IPS-15b (cell line): ENCODE measurements around the gene CHMP2A.
"Not testable (repeated sequence)": the region's sequence is repeated elsewhere in the genome, so short reads cannot be mapped to it uniquely, and the experiment has no call there.

Experiments used
- H3K27me3 ChIP-seq: one replicate; pipeline ENCODE4 v1.6.1; 2013; ENCODE audit warnings: low read length; ENCODE audit not compliant: control insufficient read depth, insufficient read depth
- H3K36me3 ChIP-seq: one replicate; pipeline ENCODE4 v1.6.1; 2013; ENCODE audit warnings: low read length; ENCODE audit not compliant: control insufficient read depth, insufficient read depth
- H3K4me1 ChIP-seq: one replicate; pipeline ENCODE4 v1.6.1; 2013; ENCODE audit warnings: mild to moderate bottlenecking, low read length; ENCODE audit not compliant: control insufficient read depth, insufficient read depth
- H3K4me3 ChIP-seq: one replicate; pipeline ENCODE4 v1.5.1; 2013; ENCODE audit warnings: low read depth, low read length
- H3K9ac ChIP-seq: one replicate; pipeline ENCODE4 v1.6.1; 2013; ENCODE audit warnings: low read depth, mild to moderate bottlenecking, low read length
- H3K9me3 ChIP-seq: one replicate; pipeline ENCODE4 v1.6.1; 2013; ENCODE audit warnings: mild to moderate bottlenecking, low read length; ENCODE audit not compliant: control insufficient read depth, insufficient read depth

CHMP2A gene

DNA sequence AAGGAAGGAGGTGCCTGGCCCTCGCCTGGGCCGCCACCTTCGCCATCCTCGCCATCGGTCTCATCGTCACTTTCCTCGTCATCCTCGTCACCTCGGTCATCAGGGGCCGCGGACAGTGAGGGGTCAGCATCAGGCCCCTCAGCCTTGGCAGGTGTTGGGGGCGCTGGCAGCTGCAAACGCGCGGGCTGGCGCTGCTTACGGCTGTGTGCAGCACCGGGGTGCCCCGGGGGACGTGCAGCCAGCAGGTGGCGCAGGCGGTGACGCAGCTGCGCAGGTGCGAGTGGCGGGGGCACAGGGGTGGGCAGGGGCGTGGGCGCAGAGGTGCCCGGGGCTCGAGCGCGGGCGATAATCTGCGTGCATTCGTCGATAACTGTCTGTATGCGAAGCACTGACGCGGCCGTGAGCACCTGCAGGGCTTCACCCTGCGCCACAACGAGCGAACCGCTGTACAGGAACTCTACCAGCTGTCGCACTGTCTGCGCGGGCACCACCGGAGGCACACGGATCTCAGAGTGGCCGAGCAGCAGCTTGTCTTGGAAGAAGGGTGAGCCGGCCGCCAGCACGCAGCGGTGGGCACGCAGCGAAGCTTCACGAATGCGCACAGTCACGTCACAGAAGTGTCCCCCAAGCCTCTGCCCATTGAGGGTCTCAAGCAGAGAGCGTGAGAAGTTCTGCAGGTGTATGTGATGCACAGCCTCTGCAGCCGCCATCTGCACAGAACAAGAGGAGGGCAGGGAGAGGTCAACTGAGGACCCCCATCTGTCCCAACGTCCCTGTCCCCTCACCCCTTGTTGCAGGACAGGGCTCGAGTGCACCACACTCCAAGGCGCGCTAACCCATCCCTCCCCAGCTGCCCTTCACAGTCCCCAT is 37.7 kb downstream of the CHMP2A start:
- no peak overlapping the region for H3K9ac ChIP-seq
- peaks cover 12% of the 10 kb centered on the region for H3K36me3 ChIP-seq
- H3K4me3 ChIP-seq, result no peak overlapping the region
- no peaks in the 10 kb centered on the region for H3K27me3 ChIP-seq
- peaks cover 14% of the 10 kb centered on the region for H3K4me1 ChIP-seq
- no peaks in the 10 kb centered on the region for H3K9me3 ChIP-seq

DNA sequence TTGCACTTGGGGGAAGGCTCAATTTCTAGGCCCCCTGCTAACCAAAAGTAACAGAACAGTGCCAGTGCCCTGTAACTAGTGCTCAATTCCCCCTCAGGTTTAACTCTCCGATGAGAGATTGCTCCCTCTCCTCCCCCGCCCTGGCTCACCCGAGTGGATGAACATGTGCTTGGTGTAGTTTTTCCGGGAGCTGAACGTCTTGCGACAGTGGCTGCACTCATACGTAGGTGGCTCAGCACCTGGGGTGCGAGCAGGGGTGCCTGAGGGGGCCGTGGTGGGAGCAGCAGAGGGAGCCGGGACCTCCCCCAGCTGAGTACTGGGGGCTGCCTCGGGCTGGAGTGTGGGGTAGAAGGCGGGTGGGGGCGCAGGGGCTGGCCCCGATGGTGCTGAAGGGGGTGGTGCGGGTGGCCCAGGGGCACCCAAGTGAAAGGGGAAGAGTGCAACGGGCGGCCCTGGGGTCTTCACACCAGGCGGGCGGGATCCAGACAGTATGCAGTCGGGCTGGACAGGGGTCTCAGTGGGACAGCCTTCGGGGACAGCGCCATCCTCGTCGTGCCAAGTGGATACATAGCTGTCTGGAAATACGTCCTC is 38.6 kb downstream of the CHMP2A start:
- peaks cover 11% of the 10 kb centered on the region for H3K4me1 ChIP-seq
- H3K27me3 ChIP-seq, result no peaks in the 10 kb centered on the region
- peaks cover 12% of the 10 kb centered on the region for H3K36me3 ChIP-seq
- no peak overlapping the region for H3K4me3 ChIP-seq
- H3K9me3 ChIP-seq, result no peaks in the 10 kb centered on the region
- no peak overlapping the region for H3K9ac ChIP-seq

DNA sequence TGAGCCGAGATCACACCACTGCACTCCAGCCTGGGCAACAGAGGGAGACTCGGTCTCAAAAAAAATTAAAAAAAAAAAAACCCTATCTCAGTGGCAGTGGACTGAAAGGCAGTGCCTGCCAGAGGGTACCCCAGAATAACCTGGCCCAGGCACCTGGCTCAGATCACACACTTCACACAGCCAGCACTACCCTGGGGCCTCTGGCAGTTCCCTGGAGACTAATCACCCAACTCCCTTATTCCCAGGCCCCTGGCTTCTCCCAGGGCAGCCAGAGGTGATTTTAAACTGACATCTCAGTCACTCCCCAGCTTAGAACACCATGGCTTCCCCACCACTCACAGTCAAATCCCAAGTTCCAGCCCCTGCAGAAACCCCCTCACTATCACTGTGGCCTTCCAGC is 39.6 kb downstream of the CHMP2A start:
- Histone ChIP-seq H3K9ac (no peak overlapping the region), H3K36me3 (peaks cover 12% of the 10 kb centered on the region), H3K4me3 (no peak overlapping the region), H3K9me3 (no peaks in the 10 kb centered on the region), H3K27me3 (no peaks in the 10 kb centered on the region), H3K4me1 (peaks cover 9% of the 10 kb centered on the region)

DNA sequence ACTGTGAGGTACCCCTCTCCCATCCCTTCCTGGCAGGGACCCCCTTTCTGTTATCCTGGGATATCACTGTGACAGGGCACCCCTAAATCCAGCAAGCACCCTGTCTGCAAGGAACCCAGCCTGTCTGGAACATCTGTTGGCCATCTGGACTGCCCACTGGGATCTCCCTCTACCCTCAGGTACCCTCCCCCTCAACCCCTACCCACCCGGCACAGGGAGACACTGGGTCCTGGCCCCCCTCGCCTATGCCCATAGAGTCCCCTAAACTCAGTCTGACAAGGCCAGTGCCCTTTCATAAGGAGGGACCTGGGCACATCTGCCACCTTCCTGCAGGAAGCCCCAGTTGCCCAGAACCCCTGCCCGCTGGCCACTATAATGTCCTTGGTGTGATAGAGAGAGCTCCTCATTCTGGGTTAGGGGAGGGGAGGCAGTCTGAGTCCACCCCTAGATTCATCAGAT is 40.3 kb downstream of the CHMP2A start:
- H3K27me3 ChIP-seq, result no peaks in the 10 kb centered on the region
- H3K9me3 ChIP-seq, result no peaks in the 10 kb centered on the region
- H3K36me3 ChIP-seq, result peaks cover 12% of the 10 kb centered on the region
- H3K4me1 ChIP-seq, result peaks cover 9% of the 10 kb centered on the region
- H3K4me3 ChIP-seq, result peak overlapping the region; percentile 87
- H3K9ac ChIP-seq, result peak overlapping the region; percentile 79

DNA sequence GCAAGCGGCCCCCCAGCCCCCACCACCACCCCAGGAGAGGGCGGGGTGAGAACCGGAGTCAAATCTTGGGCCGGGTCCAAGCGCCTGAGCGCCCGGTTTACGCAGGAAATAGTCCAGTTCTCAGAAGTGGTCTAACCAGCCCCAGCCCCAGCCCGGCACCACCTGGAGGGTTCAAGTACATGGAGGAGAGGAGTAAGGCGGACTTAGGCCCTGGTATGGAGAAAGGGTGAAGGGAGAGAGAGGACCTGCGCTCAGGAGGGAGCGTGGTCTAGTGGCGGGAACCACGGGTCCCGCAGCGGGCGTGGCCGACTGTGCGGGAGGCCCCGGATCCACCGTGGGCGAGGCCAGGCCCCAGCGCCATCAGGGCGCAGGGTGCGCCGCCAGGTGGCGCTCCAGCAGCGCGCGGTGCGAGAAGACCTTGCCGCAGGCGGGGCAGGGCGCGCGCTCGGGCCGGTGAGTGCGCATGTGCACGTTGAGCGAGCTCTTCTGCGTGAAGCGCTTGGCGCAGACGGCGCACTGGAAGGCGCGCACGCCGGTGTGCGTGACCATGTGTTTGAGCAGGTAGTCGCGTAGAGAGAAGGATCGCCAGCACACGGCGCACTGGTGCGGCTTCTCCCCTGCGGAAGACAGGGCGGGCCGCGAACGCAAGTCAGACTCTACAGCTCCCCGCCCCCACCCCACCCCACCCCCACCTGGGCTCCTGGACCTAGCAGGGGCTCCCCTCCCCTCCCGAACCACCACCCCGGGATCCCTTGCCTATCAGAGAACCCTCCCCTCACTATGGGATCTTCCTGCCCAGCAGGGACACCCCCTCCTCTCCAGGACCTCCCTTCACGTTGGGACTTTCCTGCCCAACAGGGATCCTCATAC is 41.0 kb downstream of the CHMP2A start:
- peak overlapping the region; percentile 87 for H3K4me3 ChIP-seq
- peak overlapping the region; percentile 79 for H3K9ac ChIP-seq

DNA sequence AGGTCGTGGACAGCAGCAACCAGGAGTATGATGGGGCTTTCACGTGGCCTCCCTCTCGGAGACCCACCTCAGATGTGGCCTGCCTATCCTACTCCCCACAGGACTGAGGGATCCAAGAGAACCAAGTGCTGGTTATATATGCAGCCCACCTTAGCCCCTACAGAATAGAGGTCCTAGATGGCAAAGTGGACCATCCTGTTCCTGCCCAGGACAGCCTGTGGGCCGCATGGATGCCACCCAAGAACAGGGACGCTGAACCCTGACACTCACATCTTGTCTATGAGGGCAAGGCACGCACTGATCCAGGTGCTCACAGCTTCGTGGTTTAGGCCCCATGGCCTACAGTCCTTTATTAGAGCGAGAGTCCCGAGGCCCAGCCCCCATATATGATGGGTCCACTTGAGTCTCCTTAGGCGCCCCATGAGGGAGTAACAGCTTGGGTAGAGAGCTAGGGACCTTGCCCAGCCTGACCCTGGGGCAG is 41.7 kb downstream of the CHMP2A start:
- peaks cover 12% of the 10 kb centered on the region for H3K36me3 ChIP-seq
- peaks cover 9% of the 10 kb centered on the region for H3K4me1 ChIP-seq
- H3K9ac ChIP-seq, result peak overlapping the region; percentile 28
- no peak overlapping the region for H3K4me3 ChIP-seq
- no peaks in the 10 kb centered on the region for H3K27me3 ChIP-seq
- H3K9me3 ChIP-seq, result no peaks in the 10 kb centered on the region

More for the DNA sequence above, 41.0 kb downstream of the CHMP2A start:
- peaks cover 9% of the 10 kb centered on the region for H3K4me1 ChIP-seq
- no peaks in the 10 kb centered on the region for H3K9me3 ChIP-seq
- no peaks in the 10 kb centered on the region for H3K27me3 ChIP-seq
- H3K36me3 ChIP-seq, result peaks cover 12% of the 10 kb centered on the region

DNA sequence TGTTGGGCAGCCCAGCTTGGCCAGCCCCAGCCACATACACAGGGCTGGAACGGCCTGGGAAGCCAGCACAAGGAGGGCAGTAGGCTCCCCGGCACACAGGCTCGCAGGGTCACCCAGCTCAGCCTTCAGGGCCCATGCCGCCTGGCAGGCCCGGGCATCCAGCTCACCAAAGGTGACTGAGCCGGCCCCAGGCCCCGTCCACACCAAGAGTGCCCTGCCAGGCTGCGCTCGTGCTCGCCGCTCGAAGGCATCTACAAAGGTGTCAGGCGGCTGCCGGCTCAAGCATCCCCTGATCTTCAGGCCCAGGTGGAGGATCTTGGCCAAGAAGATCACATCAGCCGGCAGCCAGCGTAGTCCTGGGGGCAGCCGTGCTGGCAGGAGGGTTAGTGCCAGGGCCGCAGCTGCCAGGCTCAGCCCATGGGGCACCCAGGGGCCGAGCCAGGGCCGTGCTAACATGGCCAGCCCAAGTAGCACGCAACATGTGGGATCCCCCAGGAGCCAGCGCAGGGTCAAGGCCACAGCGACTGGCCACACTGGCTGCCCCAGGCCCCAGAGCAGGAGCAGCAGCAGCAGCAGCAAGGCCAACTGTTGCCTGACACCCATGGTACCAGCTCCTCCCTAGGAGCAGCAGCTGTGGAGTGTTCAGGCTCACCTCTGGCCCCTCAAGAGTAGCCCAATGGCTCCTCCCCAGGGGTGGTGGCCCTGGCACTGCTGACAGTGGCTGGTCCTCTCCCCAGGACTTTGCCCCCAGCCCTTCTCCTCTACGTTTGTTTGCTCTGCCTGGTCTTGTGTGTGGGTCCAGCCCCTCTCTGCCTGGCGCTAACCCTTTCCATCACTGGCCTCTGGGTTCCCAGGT is 43.3 kb downstream of the CHMP2A start, which contains the start of gene SLC27A5:
Gene SLC27A5 (minus strand): TSS at position 640 of the 856 bp plus-strand sequence. CDS start 37 bp downstream, at position 603.
- H3K4me1 ChIP-seq, result peaks cover 6% of the 10 kb centered on the region
- no peak within 1 kb of the TSS for H3K9ac ChIP-seq
- H3K36me3 ChIP-seq, result peaks cover 5% of the 10 kb centered on the region
- H3K27me3 ChIP-seq, result no peaks in the 10 kb centered on the region
- no peak within 1 kb of the TSS for H3K4me3 ChIP-seq
- no peaks in the 10 kb centered on the region for H3K9me3 ChIP-seq

DNA sequence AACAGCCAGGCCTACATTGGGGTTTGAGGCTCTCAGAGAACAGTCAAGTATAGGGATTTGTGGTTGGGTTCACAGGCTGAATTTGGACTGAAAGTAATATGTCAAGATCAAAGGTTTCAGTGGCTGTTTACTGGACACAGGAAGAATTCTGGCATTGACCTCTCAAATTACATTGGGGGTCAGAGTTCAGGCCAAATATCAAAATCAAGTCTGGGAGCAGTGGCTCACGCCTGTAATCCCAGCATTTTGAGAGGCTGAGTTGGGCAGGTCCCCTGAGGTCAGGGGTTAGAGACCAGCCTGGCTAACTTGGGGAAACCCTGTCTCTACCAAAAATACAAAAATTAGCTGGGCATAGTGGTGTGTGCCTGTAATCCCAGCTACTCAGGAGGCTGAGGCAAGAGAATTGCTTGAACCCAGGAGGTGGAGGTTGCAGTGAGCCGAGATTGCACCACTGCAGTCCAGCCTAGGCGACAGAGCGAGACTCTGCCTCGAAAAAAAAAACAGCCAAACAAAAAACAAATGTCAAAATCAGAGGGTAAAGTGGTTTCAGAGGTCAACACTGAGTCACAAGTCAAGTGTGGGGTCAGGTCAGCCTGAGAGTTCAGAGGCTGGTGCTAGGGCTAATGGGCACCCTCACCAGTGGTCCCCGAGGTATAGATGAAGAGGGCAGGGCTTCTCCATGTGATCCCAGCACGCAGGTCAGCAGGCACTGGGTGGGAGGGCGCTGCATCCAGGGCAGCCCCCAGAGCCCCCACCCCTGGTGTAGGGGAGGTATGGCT is 44.6 kb downstream of the CHMP2A start:
- H3K9ac ChIP-seq, result no peak overlapping the region
- H3K4me1 ChIP-seq, result peaks cover 3% of the 10 kb centered on the region
- no peaks in the 10 kb centered on the region for H3K36me3 ChIP-seq
- no peaks in the 10 kb centered on the region for H3K27me3 ChIP-seq
- no peak overlapping the region for H3K4me3 ChIP-seq
- no peaks in the 10 kb centered on the region for H3K9me3 ChIP-seq

DNA sequence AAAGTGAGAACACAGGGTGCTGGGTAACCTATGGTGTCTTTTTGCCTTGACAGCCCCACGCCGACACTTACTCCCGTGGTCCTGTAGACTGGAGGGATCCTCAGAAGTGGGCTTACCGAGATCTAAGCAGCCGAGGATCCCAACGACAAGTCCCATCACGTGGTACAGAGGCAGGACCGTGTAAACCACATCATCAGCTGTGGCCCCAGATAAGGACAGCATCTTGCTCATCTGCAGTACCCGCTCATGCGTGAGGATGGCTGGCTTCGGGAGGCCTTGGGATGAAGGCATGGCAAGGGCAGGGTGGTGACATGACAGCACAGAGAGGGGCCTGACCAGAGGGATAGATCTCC is 45.2 kb downstream of the CHMP2A start:
- Histone ChIP-seq H3K4me3 (no peak overlapping the region), H3K27me3 (no peaks in the 10 kb centered on the region), H3K4me1 (peaks cover 3% of the 10 kb centered on the region), H3K36me3 (no peaks in the 10 kb centered on the region), H3K9me3 (no peaks in the 10 kb centered on the region), H3K9ac (no peak overlapping the region)

DNA sequence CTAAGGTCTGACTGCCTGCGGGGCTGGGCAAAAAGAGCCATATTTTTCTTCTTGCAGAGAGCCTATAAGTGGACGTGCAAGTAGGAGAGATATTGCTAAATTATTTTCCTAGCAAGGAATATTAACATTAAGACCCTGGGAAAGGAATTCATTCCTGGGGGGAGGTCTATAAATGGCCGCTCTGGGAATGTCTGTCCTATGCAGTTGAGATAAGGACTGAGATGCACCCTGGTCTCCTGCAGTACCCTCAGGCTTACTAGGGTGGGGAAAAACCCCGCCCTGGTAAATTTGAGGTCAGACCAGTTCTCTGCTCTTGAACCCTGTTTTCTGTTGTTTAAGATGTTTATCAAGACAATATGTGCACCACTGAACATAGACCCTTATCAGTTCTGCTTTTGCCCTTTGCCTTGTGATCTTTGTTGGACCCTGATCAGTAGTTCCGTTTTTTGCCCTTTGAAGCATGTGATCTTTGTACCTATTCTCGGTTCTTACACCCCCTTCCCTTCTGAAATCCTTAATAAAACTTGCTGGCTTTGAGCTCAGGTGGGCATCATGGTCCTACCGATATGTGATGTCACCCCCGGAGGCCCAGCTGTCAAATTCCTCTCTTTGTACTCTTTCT is 47.2 kb downstream of the CHMP2A start:
- not testable (repeated sequence) for H3K4me1 ChIP-seq, H3K4me3 ChIP-seq, H3K9ac ChIP-seq, H3K27me3 ChIP-seq, H3K36me3 ChIP-seq, H3K9me3 ChIP-seq
